ENCODE results near the gene TOR2A. TPM values are rescaled to one million over a fixed set of nuclear protein-coding genes. Genes with fewer than 3 reads are reported as not detected.

TOR2A gene
- total and polyA plus RNA-seq, 2 donors (not counting 3 experiments of a cell fraction or from before 2014, with no cell fraction given): 19.3 to 23.9 TPM

GRCh38 chr9:127690735-127691134, 44.4 kb downstream of the TOR2A start:
- CTCF ChIA-PET: interaction anchor here (1.5 kb wide), 1 partner anchor 179 kb away, joined by 3 read pairs; no protein-coding TSS in a partner anchor
- TF ChIP-seq POLR2A (IDR thresholded peaks at IDR 0.05; ENCODE audit: low read depth, low read length) (no peak), EZH2 (IDR thresholded peaks at IDR 0.05; ENCODE audit: borderline replicate concordance, low read depth, low read length, severe bottlenecking) (no peak), CTCF (IDR thresholded peaks at IDR 0.05; ENCODE audit: extremely low read depth in 1 of 2, insufficient read depth in 1 of 2, low read depth in 1 of 2, low read length in 2 of 2) (no peak), MYC (IDR thresholded peaks at IDR 0.05; ENCODE audit: low read depth, low read length) (no peak), POLR2AphosphoS5 (IDR thresholded peaks at IDR 0.05; ENCODE audit: insufficient read depth, low read depth, low read length) (no peak), FOS (IDR thresholded peaks at IDR 0.05; ENCODE audit: borderline replicate concordance, insufficient read depth, low read length) (no peak), JUN (IDR thresholded peaks at IDR 0.05; ENCODE audit: borderline replicate concordance, insufficient read depth, insufficient read length, low read depth) (no peak), GATA2 (IDR thresholded peaks at IDR 0.05; ENCODE audit: insufficient read depth, insufficient read length, low read depth, low read length) (no peak)
- TF ChIP-seq, protein P1, sequence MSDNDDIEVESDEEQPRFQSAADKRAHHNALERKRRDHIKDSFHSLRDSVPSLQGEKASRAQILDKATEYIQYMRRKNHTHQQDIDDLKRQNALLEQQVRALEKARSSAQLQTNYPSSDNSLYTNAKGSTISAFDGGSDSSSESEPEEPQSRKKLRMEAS (IDR thresholded peaks at IDR 0.05; ENCODE audit: insufficient read depth, insufficient read length): no peak

More at GRCh38 chr9:127690735-127691134, 44.4 kb downstream of the TOR2A start:
- dilution Hi-C loops (cut with MboI; ENCODE audit: extremely low pct_ligation_motif_present, low sequenced_read_pairs) (no loop called here), intact Hi-C loops (cut with micrococcal nuclease) (no loop called here)
- POLR2A ChIA-PET: no interaction called here
- H3K9me1 ChIP-seq (replicated peaks; ENCODE audit: control insufficient read depth, extremely low read depth, insufficient read depth, low read length): no peaks in the 10 kb centered on the region
- no peak overlapping the region for H2AFZ ChIP-seq (ENCODE audit: low read depth, low read length)
- H3K4me2 ChIP-seq (ENCODE audit: insufficient read depth, low read length): no peak overlapping the region
- no peaks in the 10 kb centered on the region for H3K27me3 ChIP-seq (ENCODE audit: control insufficient read depth in 2 of 2, insufficient read depth in 2 of 2, low read length in 2 of 2)
- DNase-seq (ENCODE audit: low read depth, low spot score) (no peak), FAIRE-seq (no peak)
- no peak overlapping the region for H3K4me3 ChIP-seq (replicated peaks in 1 of 3; ENCODE audit: insufficient read depth in 1 of 3, low read depth in 1 of 3, low read length in 3 of 3)
- H3K27ac ChIP-seq (ENCODE audit: insufficient read depth, low read depth, low read length): no peak overlapping the region
- H3K4me1 ChIP-seq (ENCODE audit: control insufficient read depth, extremely low read depth, insufficient read depth, low read length): no peaks in the 10 kb centered on the region
- no peaks in the 10 kb centered on the region for H3K79me2 ChIP-seq (ENCODE audit: control insufficient read depth, insufficient read depth, low read length)
- no peaks in the 10 kb centered on the region for H4K20me1 ChIP-seq (replicated peaks; ENCODE audit: control insufficient read depth, extremely low read depth, insufficient read depth, low read length)
- no peaks in the 10 kb centered on the region for H3K9me3 ChIP-seq (replicated peaks; ENCODE audit: control insufficient read depth, insufficient read depth, low read length)
- peaks cover 0 to 19% of the 10 kb centered on the region in 2 experiments for H3K36me3 ChIP-seq (ENCODE audit: control insufficient read depth in 2 of 2, extremely low read depth in 1 of 2, insufficient read depth in 2 of 2, low read length in 2 of 2)
- BruUV-seq (replicated peaks): no TSS peak
- H3K9ac ChIP-seq (replicated peaks; ENCODE audit: extremely low read depth, insufficient read depth, low read length): no peak overlapping the region

All from endothelial cell of umbilical vein (primary cell).